Smooth muscle cell of the umbilical artery (primary cell): ENCODE measurements around the gene PPP4R2. TPM values are rescaled to one million over a fixed set of nuclear protein-coding genes. Genes with fewer than 3 reads are reported as not detected.

ENCODE experiments used
- total RNA-seq: library from RNA; depleted of rRNA; stranded (reverse); fragments of >200 nt; gene quantifications from 2 replicates; pipeline ENCODE4 v1.2.3, GENCODE V29; 2014

The PPP4R2 gene, protein sequence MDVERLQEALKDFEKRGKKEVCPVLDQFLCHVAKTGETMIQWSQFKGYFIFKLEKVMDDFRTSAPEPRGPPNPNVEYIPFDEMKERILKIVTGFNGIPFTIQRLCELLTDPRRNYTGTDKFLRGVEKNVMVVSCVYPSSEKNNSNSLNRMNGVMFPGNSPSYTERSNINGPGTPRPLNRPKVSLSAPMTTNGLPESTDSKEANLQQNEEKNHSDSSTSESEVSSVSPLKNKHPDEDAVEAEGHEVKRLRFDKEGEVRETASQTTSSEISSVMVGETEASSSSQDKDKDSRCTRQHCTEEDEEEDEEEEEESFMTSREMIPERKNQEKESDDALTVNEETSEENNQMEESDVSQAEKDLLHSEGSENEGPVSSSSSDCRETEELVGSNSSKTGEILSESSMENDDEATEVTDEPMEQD
- total RNA-seq, result 82.1 and 124 TPM in 2 replicates

DNA sequence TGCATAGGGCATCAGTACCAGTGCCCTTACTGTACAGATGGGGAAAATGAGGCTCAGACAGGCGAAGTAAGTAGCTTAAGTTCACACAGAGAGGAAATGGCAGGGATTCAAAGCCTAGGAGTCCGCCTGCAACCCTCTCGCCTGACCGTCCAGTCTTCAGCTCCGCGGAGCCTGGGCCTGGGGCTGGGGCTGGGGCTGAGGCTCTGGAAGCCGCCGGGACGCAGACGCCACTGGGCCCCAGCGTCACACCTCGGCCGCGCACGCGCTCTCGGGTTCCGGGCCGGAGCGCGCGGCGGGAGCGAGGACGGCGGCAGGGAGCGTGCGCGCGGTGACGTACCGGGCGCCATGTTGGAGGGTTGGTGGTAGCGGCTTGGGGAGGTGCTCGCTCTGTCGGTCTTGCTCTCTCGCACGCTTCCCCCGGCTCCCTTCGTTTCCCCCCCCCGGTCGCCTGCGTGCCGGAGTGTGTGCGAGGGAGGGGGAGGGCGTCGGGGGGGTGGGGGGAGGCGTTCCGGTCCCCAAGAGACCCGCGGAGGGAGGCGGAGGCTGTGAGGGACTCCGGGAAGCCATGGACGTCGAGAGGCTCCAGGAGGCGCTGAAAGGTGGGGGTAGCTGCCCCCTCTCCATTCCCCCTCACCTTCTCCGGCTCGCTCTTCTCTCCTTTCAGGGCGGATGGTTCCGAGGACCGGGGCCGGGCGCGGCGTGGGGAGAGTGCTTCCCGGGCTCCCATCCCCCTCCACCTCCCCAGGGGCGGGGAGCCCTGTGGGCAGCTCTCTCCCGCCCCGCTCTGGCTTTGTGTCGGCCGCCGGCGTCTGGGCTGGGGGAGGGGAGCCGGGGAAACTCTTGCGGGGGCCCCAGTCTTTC lies at the start of gene PPP4R2:
Gene PPP4R2, plus strand, starts transcription at position 339 of the 861 bp plus-strand sequence. Its CDS starts 227 bp downstream, at position 566.

DNA sequence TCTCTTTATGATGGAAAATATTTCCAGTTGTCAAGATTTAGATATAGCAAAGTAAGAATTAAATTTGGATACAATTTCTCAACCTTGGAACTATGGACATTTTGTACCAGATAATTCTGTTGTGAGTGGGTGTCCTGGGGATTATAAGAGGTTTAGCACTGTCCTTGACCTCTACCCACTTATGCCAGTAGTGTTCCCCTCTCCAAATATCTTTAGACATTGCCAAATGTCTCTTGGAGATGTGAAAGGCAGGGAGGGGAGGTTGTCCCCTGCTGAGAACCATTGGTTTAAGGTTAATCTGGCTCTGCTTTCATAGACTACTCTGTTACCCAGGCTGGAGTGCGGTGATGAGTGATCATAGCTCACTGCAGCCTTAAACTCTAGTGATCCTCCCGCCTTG lies 64.8 kb downstream of the PPP4R2 start, which contains the start of gene EBLN2:
Gene EBLN2, plus strand, starts transcription at position 244 of the 400 bp plus-strand sequence. CDS start 423 bp downstream, outside the sequence.

Other genes with a start within 250 kb of the PPP4R2 start
- gene SHQ1, start 148.4 kb upstream of the PPP4R2 start, total RNA-seq, result 25.8 and 29.3 TPM in 2 replicates
- 30.8 and 74.2 TPM in 2 replicates for gene GXYLT2, start 108.8 kb upstream of the PPP4R2 start, total RNA-seq
- gene EBLN2, start 64.8 kb downstream of the PPP4R2 start, total RNA-seq, result 6.3 and 8.9 TPM in 2 replicates